Renal pelvis (tissue), 12 donors: ENCODE data around the gene PERCC1. TPM values are rescaled to one million over a fixed set of nuclear protein-coding genes. Genes with fewer than 3 reads are reported as not detected.

Experiments used
- DNase-seq: peaks from one replicate; pipeline ENCODE4 v3.0.0-alpha.2; 2013
- long read RNA-seq, 16 experiments: transcript quantifications; one replicate each; lab custom pipeline, GENCODE V29; 2026
- polyA plus RNA-seq, 3 donors: library from polyadenylated mRNA; unstranded; fragments of 120-200 nt; gene quantifications; one replicate each; pipeline ENCODE4 v1.2.1, GENCODE V29; 2013; ENCODE audit not compliant: insufficient read length in 3 of 3

PERCC1 gene
- polyA plus RNA-seq: under 1 TPM in 2 of 3 donors, not detected in 1; 0.21 to 0.25 TPM
- long read RNA-seq, donor 1: 0 reads
- long read RNA-seq, donor 2: 0 reads
- long read RNA-seq, donor 3: 0 reads
- long read RNA-seq, donor 4: 0 reads
- long read RNA-seq, donor 5: 0 reads
- long read RNA-seq, donor 6: 0 reads
- long read RNA-seq, donor 7: 0 reads
- long read RNA-seq, donor 8: 0 reads
- long read RNA-seq, donor 9: 0 reads
- long read RNA-seq, donor 10: 0 reads
- long read RNA-seq, donor 11: 0 reads
- long read RNA-seq, donor 12: 0 reads
- long read RNA-seq, donor 13: 0 reads
- long read RNA-seq, donor 14: 0 reads
- long read RNA-seq, donor 15: 0 reads
- long read RNA-seq, donor 16: 0 reads

GRCh38 chr16:1430759-1431496, at the start of gene PERCC1:
TSS of gene PERCC1 (plus strand) at chr16:1431078. CDS start at chr16:1432594, 1,516 bp downstream.
- DNase-seq: no peak

GRCh38 chr16:1381612-1382406, 49.1 kb upstream of the PERCC1 start:
- no peak for DNase-seq

GRCh38 chr16:1383556-1383955, 47.3 kb upstream of the PERCC1 start:
- DNase-seq: no peak

GRCh38 chr16:1385232-1385631, 45.6 kb upstream of the PERCC1 start:
- no peak for DNase-seq

GRCh38 chr16:1387331-1387730, 43.5 kb upstream of the PERCC1 start:
- no peak for DNase-seq

- DNase-seq: no peak
Measured at GRCh38 chr16:1389762-1390161, 41.1 kb upstream of the PERCC1 start.

- no peak for DNase-seq
Measured at GRCh38 chr16:1390239-1390779, 40.6 kb upstream of the PERCC1 start.

GRCh38 chr16:1392826-1393225, 38.1 kb upstream of the PERCC1 start:
- DNase-seq: no peak

- no peak for DNase-seq
Measured at GRCh38 chr16:1393613-1394176, 37.2 kb upstream of the PERCC1 start.

- DNase-seq: no peak
Measured at GRCh38 chr16:1394367-1394951, 36.4 kb upstream of the PERCC1 start.

GRCh38 chr16:1395444-1396031, 35.3 kb upstream of the PERCC1 start:
- no peak for DNase-seq

- DNase-seq: no peak
Measured at GRCh38 chr16:1397779-1398178, 33.1 kb upstream of the PERCC1 start.

- DNase-seq: no peak
Measured at GRCh38 chr16:1398351-1398750, 32.5 kb upstream of the PERCC1 start.

GRCh38 chr16:1398826-1399581, 31.9 kb upstream of the PERCC1 start:
- DNase-seq: no peak

GRCh38 chr16:1401061-1401757, 29.7 kb upstream of the PERCC1 start:
- no peak for DNase-seq

GRCh38 chr16:1401758-1402154, 29.1 kb upstream of the PERCC1 start:
- no peak for DNase-seq

- DNase-seq: no peak
Measured at GRCh38 chr16:1403036-1403435, 27.8 kb upstream of the PERCC1 start.

- no peak for DNase-seq
Measured at GRCh38 chr16:1403733-1404132, 27.1 kb upstream of the PERCC1 start.

- no peak for DNase-seq
Measured at GRCh38 chr16:1407753-1408152, 23.1 kb upstream of the PERCC1 start.
